NCI-H146 (cell line): ENCODE results near the gene CXCL8.
"Not testable (repeated sequence)": the region's sequence is repeated elsewhere in the genome, so short reads cannot be mapped to it uniquely, and the experiment has no call there.

Experiments used
- DNase-seq: peaks from one replicate; lab custom pipeline; 2025; lab: John Stamatoyannopoulos, UW

The CXCL8 gene

GRCh38 chr4:73740353-73740778 is at the start of gene CXCL8:
CXCL8 (plus strand) TSS chr4:73740569; CDS start chr4:73740659, 90 bp downstream.
- DNase-seq = peak; percentile 70

- not testable (repeated sequence) for DNase-seq
These were observed 49.2 kb upstream of the CXCL8 start for GRCh38 chr4:73691201-73691600.

- DNase-seq = no peak
These were observed 48.6 kb upstream of the CXCL8 start for GRCh38 chr4:73691759-73692158.

GRCh38 chr4:73692254-73692653 is 48.1 kb upstream of the CXCL8 start:
- DNase-seq = no peak

- no peak for DNase-seq
These were observed 47.7 kb upstream of the CXCL8 start for GRCh38 chr4:73692701-73693100.

GRCh38 chr4:73693811-73694210 is 46.6 kb upstream of the CXCL8 start:
- DNase-seq = no peak

- DNase-seq = no peak
These were observed 42.2 kb upstream of the CXCL8 start for GRCh38 chr4:73698217-73698616.

- no peak for DNase-seq
These were observed 39.3 kb upstream of the CXCL8 start for GRCh38 chr4:73701116-73701515.

GRCh38 chr4:73702796-73703287 is 37.5 kb upstream of the CXCL8 start:
- no peak for DNase-seq

- no peak for DNase-seq
These were observed 37.0 kb upstream of the CXCL8 start for GRCh38 chr4:73703320-73703719.

- no peak for DNase-seq
These were observed 35.9 kb upstream of the CXCL8 start for GRCh38 chr4:73704314-73705055.

- no peak for DNase-seq
These were observed 35.3 kb upstream of the CXCL8 start for GRCh38 chr4:73705056-73705432.

GRCh38 chr4:73705721-73706120 is 34.6 kb upstream of the CXCL8 start:
- no peak for DNase-seq

GRCh38 chr4:73706811-73707210 is 33.6 kb upstream of the CXCL8 start:
- no peak for DNase-seq

GRCh38 chr4:73707269-73707875 is 33.0 kb upstream of the CXCL8 start:
- DNase-seq = peak; percentile 75

GRCh38 chr4:73707918-73708577 is 32.3 kb upstream of the CXCL8 start:
- DNase-seq = no peak

- no peak for DNase-seq
These were observed 30.8 kb upstream of the CXCL8 start for GRCh38 chr4:73709451-73710033.

- no peak for DNase-seq
These were observed 30.3 kb upstream of the CXCL8 start for GRCh38 chr4:73710094-73710493.

GRCh38 chr4:73711989-73712388 is 28.4 kb upstream of the CXCL8 start:
- DNase-seq = no peak

GRCh38 chr4:73713650-73714049 is 26.7 kb upstream of the CXCL8 start:
- DNase-seq = peak; percentile 5

- no peak for DNase-seq
These were observed 25.7 kb upstream of the CXCL8 start for GRCh38 chr4:73714647-73715046.

GRCh38 chr4:73715659-73716058 is 24.7 kb upstream of the CXCL8 start:
- DNase-seq = peak; percentile 5
